ENCODE data around the gene DYNC1I1.

- TF ChIP-seq EZH2phosphoT487 (IDR thresholded peaks at IDR 0.05; ENCODE audit: insufficient read depth, low read depth) (no peak), EZH2 (IDR thresholded peaks at IDR 0.05; ENCODE audit: insufficient read depth, poor library complexity, severe bottlenecking) (no peak)
Measured at GRCh38 chr7:96080027-96080426, 307.7 kb downstream of the DYNC1I1 start.
